Karpas-422 (cell line): ENCODE results near the gene EEFSEC. TPM values are rescaled to one million over a fixed set of nuclear protein-coding genes. Genes with fewer than 3 reads are reported as not detected.

Source experiments
- DNase-seq: peaks from one replicate; pipeline ENCODE4 v3.0.0-alpha.2; 2015
- H2AFZ ChIP-seq: fragments of 200-600 bp; sonication (generic); 2 replicates; pipeline ENCODE4 v1.6.1; 2014; ENCODE audit warnings: antibody characterized with exemption, low read length, mixed read lengths
- H3K27ac ChIP-seq: fragments of 200-600 bp; sonication (generic); 2 replicates; pipeline ENCODE4 v1.5.1; 2014; ENCODE audit warnings: mild to moderate bottlenecking, low read length, moderate library complexity
- H3K27me3 ChIP-seq: fragments of 200-600 bp; sonication (generic); 2 replicates; pipeline ENCODE4 v1.6.1; 2014; ENCODE audit warnings: low read length, mixed read lengths
- H3K36me3 ChIP-seq: fragments of 200-600 bp; sonication (generic); 2 replicates; pipeline ENCODE4 v1.6.1; 2014; ENCODE audit warnings: low read length, mixed read lengths; ENCODE audit not compliant: insufficient read depth
- H3K4me1 ChIP-seq: fragments of 200-600 bp; sonication (generic); 2 replicates; pipeline ENCODE4 v1.6.1; 2014; ENCODE audit warnings: mild to moderate bottlenecking, low read length, mixed read lengths
- H3K4me2 ChIP-seq: fragments of 200-600 bp; sonication (generic); 2 replicates; pipeline ENCODE4 v1.6.1; 2014; ENCODE audit warnings: low read length, low read depth, mild to moderate bottlenecking; ENCODE audit not compliant: poor library complexity, severe bottlenecking
- H3K4me3 ChIP-seq: fragments of 200-600 bp; sonication (generic); 2 replicates; pipeline ENCODE4 v1.5.1; 2014; ENCODE audit warnings: mild to moderate bottlenecking, antibody characterized with exemption, low read length, mixed read lengths
- H3K79me2 ChIP-seq: fragments of 200-600 bp; sonication (generic); 2 replicates; pipeline ENCODE4 v1.6.1; 2014; ENCODE audit warnings: mild to moderate bottlenecking, low read length, mixed read lengths
- H3K9ac ChIP-seq: fragments of 200-600 bp; sonication (generic); 2 replicates; pipeline ENCODE4 v1.6.0; 2014; ENCODE audit warnings: low read length
- H3K9me2 ChIP-seq: fragments of 200-600 bp; sonication (generic), shearing (Covaris generic); replicated peaks from 2 replicates; pipeline ENCODE4 v1.6.0; 2014; ENCODE audit warnings: mild to moderate bottlenecking, low read length, moderate library complexity; ENCODE audit not compliant: insufficient read depth
- H3K9me3 ChIP-seq: fragments of 300-700, 200-600 bp; sonication (generic); 2 replicates; pipeline ENCODE4 v1.6.1; 2014; ENCODE audit warnings: low read length, mixed read lengths
- H4K20me1 ChIP-seq: fragments of 200-600 bp; sonication (generic); 2 replicates; pipeline ENCODE4 v1.6.1; 2014; ENCODE audit warnings: mild to moderate bottlenecking, antibody characterized with exemption, low read length, low read depth; ENCODE audit not compliant: insufficient read depth
- total RNA-seq: library from RNA; depleted of rRNA; stranded (reverse); fragments of >200 nt; shearing (Covaris generic); gene quantifications from 2 replicates; pipeline ENCODE4 v1.2.3, GENCODE V29; 2014; ENCODE audit warnings: low replicate concordance

Gene EEFSEC
- total RNA-seq, 1 experiment from 2014 or later, result 10.1 TPM

- no peak overlapping the region for H3K4me2 ChIP-seq
- H3K4me1 ChIP-seq, result no peaks in the 10 kb centered on the region; the same call in 1 of the 2 replicates
- no peaks in the 10 kb centered on the region for H3K27me3 ChIP-seq
- no peaks in the 10 kb centered on the region for H3K9me3 ChIP-seq
- H3K36me3 ChIP-seq, result no peaks in the 10 kb centered on the region
- DNase-seq, result peak; percentile 79
- H3K9ac ChIP-seq, result no peak overlapping the region
- H3K27ac ChIP-seq, result no peak overlapping the region
- no peak overlapping the region for H2AFZ ChIP-seq
- no peak overlapping the region for H3K4me3 ChIP-seq
- H4K20me1 ChIP-seq, result no peaks in the 10 kb centered on the region
- H3K79me2 ChIP-seq, result no peaks in the 10 kb centered on the region
- H3K9me2 ChIP-seq, result no peaks in the 10 kb centered on the region
These were observed 169.0 kb downstream of the EEFSEC start for GRCh38 chr3:128322030-128323022.

GRCh38 chr3:128323206-128324081, 170.2 kb downstream of the EEFSEC start:
- no peak overlapping the region for H3K9ac ChIP-seq
- H2AFZ ChIP-seq, result no peak overlapping the region
- H3K9me2 ChIP-seq, result no peaks in the 10 kb centered on the region
- H3K79me2 ChIP-seq, result no peaks in the 10 kb centered on the region
- no peaks in the 10 kb centered on the region; the same call in 1 of the 2 replicates for H3K4me1 ChIP-seq
- no peaks in the 10 kb centered on the region for H3K9me3 ChIP-seq
- no peaks in the 10 kb centered on the region for H4K20me1 ChIP-seq
- H3K27me3 ChIP-seq, result no peaks in the 10 kb centered on the region
- no peak for DNase-seq
- H3K4me2 ChIP-seq, result no peak overlapping the region
- H3K27ac ChIP-seq, result no peak overlapping the region
- no peak overlapping the region for H3K4me3 ChIP-seq
- no peaks in the 10 kb centered on the region for H3K36me3 ChIP-seq

GRCh38 chr3:128324911-128325592, 171.8 kb downstream of the EEFSEC start:
- Histone ChIP-seq H3K9me2 (no peaks in the 10 kb centered on the region), H3K9me3 (no peaks in the 10 kb centered on the region), H3K27ac (no peak overlapping the region), H3K4me3 (no peak overlapping the region), H3K27me3 (no peaks in the 10 kb centered on the region), H3K4me2 (no peak overlapping the region), H3K36me3 (no peaks in the 10 kb centered on the region), H2AFZ (no peak overlapping the region), H3K4me1 (no peaks in the 10 kb centered on the region; the same call in 1 of the 2 replicates), H3K9ac (no peak overlapping the region), H3K79me2 (no peaks in the 10 kb centered on the region), H4K20me1 (no peaks in the 10 kb centered on the region)
- DNase-seq, result no peak

- no peak overlapping the region for H3K9ac ChIP-seq
- H3K4me1 ChIP-seq, result no peaks in the 10 kb centered on the region; the same call in 1 of the 2 replicates
- H3K79me2 ChIP-seq, result no peaks in the 10 kb centered on the region
- H3K36me3 ChIP-seq, result no peaks in the 10 kb centered on the region
- DNase-seq, result no peak
- H3K4me3 ChIP-seq, result no peak overlapping the region
- no peak overlapping the region for H2AFZ ChIP-seq
- H3K4me2 ChIP-seq, result no peak overlapping the region
- H3K27me3 ChIP-seq, result no peaks in the 10 kb centered on the region
- H3K9me2 ChIP-seq, result no peaks in the 10 kb centered on the region
- H3K9me3 ChIP-seq, result no peaks in the 10 kb centered on the region
- no peaks in the 10 kb centered on the region for H4K20me1 ChIP-seq
- H3K27ac ChIP-seq, result no peak overlapping the region
These were observed 173.0 kb downstream of the EEFSEC start for GRCh38 chr3:128326051-128326823.

- H3K4me3 ChIP-seq, result no peak overlapping the region
These were observed 174.3 kb downstream of the EEFSEC start for GRCh38 chr3:128327606-128328031.

GRCh38 chr3:128328546-128329458, 175.5 kb downstream of the EEFSEC start:
- peaks cover 3% of the 10 kb centered on the region; the same call in 1 of the 2 replicates for H3K4me1 ChIP-seq
- no peaks in the 10 kb centered on the region for H3K36me3 ChIP-seq
- no peaks in the 10 kb centered on the region for H3K27me3 ChIP-seq
- H4K20me1 ChIP-seq, result no peaks in the 10 kb centered on the region
- H3K4me2 ChIP-seq, result no peak overlapping the region
- H3K27ac ChIP-seq, result no peak overlapping the region
- no peak overlapping the region for H3K9ac ChIP-seq
- H2AFZ ChIP-seq, result no peak overlapping the region
- H3K9me2 ChIP-seq, result no peaks in the 10 kb centered on the region
- no peak for DNase-seq
- no peaks in the 10 kb centered on the region for H3K9me3 ChIP-seq
- H3K79me2 ChIP-seq, result no peaks in the 10 kb centered on the region
- no peak overlapping the region for H3K4me3 ChIP-seq

More at GRCh38 chr3:128327606-128328031, 174.3 kb downstream of the EEFSEC start:
- no peaks in the 10 kb centered on the region for H4K20me1 ChIP-seq
- H2AFZ ChIP-seq, result no peak overlapping the region
- H3K79me2 ChIP-seq, result no peaks in the 10 kb centered on the region
- H3K4me2 ChIP-seq, result no peak overlapping the region
- no peaks in the 10 kb centered on the region for H3K36me3 ChIP-seq
- DNase-seq, result no peak
- H3K9me3 ChIP-seq, result no peaks in the 10 kb centered on the region
- H3K4me1 ChIP-seq, result no peaks in the 10 kb centered on the region
- no peaks in the 10 kb centered on the region for H3K27me3 ChIP-seq
- no peak overlapping the region for H3K9ac ChIP-seq
- H3K27ac ChIP-seq, result no peak overlapping the region
- H3K9me2 ChIP-seq, result no peaks in the 10 kb centered on the region
